GM12873 (cell line): ENCODE measurements around the gene SUPT20H.
A peak's percentile ranks its signal among the peaks of the same experiment; 100 is the strongest.

Experiments used
- TF ChIP-seq, protein P1 (sequence below): IDR thresholded peaks from 2 replicates; pipeline ENCODE4 v1.5.1; 2012; ENCODE audit warnings: low read depth, mild to moderate bottlenecking, moderate library complexity, low read length, control low read depth; ENCODE audit not compliant: insufficient read depth; ENCODE audit errors: missing control alignments

SUPT20H gene

DNA sequence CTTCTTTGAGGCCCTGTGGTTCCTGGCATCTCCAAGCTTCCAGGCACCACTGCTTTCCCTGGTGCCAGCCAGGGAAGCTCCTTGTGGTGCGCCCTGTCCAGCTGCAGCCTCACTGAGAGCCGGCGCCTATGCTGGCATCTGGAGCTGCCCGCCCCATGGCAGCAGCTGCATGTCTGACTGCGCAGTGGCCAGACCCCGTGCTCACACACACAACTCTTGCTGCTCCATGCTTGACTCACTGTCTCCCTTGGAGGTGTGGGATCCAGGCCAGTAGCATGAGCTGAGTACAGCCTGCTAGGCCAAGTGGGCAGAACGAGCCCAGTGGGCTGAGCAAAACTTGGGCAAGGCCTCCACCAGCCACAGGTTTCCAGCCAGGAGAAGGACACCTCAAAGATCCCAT is 11.5 kb upstream of the SUPT20H start:
- TF ChIP-seq, protein P1, sequence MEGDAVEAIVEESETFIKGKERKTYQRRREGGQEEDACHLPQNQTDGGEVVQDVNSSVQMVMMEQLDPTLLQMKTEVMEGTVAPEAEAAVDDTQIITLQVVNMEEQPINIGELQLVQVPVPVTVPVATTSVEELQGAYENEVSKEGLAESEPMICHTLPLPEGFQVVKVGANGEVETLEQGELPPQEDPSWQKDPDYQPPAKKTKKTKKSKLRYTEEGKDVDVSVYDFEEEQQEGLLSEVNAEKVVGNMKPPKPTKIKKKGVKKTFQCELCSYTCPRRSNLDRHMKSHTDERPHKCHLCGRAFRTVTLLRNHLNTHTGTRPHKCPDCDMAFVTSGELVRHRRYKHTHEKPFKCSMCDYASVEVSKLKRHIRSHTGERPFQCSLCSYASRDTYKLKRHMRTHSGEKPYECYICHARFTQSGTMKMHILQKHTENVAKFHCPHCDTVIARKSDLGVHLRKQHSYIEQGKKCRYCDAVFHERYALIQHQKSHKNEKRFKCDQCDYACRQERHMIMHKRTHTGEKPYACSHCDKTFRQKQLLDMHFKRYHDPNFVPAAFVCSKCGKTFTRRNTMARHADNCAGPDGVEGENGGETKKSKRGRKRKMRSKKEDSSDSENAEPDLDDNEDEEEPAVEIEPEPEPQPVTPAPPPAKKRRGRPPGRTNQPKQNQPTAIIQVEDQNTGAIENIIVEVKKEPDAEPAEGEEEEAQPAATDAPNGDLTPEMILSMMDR, result no peak

DNA sequence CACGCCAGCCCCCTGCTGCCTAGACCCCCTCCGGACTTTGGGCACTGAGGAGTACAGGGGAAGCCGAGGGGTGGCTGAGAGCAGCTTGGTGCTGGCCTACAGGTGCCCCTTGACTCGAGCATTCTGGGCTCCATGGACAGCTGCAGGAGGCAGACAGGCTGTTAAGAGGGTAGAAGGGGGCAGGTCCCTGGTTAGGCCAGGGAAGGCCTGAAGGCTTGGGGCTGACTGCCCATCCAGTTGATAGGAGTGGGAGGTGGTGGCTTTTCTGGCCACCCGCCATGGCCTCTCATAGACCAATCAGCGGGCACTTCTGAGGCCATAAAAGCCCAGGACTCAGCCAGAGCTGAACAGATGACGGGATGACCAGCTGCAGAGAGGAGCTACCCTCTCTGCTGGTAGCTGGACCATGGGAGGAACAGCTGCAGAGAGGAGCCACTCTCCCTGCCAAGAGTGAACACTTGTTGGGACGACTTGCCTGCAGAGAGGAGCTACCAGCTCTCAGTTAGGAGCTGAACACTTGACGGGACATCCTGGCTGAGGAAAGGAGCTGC is 10.7 kb upstream of the SUPT20H start:
- TF ChIP-seq, protein P1, result no peak

DNA sequence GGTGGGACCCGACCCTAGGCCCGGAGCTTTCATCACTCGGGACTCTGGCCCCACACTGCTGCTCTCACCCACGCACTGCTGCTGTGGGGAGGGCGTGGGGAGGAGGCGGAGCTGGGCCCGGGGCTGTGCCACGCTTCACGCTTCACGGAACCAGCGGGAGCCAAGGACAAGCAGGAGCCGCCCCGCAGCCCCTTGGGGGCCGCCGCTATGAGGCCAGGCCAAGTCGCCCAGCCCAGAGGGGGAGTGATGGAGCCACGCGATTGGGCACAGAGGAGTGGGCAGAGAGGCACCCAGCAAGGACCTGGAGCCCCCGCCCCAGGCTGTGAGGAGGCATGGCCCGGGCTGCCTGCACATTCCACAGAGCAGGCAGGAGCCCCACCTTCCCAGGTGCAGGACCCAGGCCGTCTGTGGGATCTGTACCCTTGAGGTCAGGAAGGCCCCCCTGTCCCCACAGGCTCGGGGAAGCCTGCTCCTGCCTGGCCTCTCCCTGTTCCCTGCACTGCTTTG is 10.2 kb upstream of the SUPT20H start:
- TF ChIP-seq, protein P1, result no peak

DNA sequence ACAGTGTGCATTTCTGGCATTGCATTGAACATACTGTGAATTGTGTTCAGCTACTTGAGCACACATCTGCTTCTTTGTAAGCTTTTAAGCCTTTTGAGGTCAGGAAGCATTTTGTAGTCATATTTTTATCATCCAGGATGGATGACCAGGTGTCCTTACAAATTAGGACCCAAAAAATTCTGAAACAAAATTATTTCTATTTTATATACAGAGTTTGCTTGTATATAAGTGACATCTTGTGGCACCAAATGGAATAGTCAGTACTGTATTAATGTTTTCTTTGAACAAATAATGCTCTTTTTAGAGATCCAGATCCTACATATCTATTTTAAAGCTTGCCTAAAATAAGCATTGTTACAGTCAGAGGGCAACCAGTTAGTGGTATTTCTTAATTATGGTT is 9.5 kb upstream of the SUPT20H start:
- TF ChIP-seq, protein P1, result peak; percentile 8

DNA sequence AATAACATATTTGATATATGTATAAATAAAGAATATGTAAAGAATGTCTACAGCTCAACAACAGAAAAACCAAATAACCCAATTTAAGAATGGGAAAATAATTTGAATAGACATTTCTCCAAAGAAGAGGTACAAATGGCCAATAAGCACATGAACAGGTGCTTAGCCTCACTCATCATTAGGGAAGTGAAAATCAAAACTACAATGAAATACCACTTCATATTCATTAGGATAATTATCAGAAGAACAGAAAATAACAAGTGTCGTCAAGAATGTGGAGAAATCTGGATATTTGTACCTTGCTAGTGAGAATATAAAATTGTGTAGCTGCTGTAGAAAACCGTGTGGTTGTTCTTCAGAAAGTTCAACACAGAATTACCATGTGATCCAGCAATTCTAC is 8.4 kb upstream of the SUPT20H start:
- TF ChIP-seq, protein P1, result no peak

DNA sequence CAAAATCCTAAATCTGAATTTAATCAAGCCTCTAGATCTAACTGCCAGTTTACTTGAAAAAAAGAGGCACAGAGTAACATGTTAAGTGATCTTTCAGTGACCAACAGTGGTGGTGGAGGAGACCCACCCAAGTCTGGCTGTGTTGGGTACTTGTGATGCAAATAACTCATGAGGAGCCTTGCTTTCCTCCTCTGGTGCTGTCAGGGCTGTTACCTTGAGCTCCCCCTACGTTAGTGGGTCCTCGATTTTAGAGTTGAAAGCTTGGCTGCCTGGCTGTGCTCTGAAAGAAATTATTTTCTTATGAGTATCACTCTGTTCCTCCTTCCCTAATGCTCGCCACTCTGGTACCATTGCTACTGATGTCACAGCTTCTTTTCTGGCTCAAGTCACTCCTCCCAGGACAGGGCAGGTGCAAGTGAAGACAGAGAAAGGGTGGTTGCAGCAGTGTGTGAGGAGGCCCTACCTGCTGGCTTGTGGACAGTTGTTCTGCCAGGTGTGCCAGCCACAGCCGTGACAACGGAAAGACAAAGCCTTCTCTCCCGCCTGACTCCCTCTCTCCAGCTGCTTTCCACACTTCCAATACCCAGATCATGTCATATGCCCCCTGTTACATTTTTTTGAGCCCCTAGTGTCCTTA is 6.5 kb upstream of the SUPT20H start:
- TF ChIP-seq, protein P1, result no peak

DNA sequence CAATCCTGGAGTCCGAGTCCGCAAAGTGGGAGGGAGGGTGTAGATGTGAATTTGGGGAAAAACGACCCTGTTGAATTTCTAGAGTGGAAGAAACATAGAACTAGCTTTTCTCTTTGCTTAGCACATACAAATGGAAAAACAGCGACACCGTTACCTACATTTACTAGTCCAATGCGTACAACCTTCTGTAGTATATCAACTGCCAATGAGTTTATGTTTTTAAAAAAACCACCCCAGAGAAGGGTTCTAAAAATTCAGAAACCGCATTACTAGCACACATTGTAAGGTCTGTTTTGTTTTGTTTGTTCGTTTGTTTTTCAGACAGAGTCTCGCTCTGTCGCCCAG is 332 bp upstream of the SUPT20H start:
- TF ChIP-seq, protein P1, result no peak
